HG02943 (cell line): ENCODE results near the gene RUSF1.

Experiments
- ATAC-seq: cut with Tn5 transposase; IDR thresholded peaks from one replicate; pipeline ENCODE4 v1.9.1; 2021; ENCODE audit warnings: mild to moderate bottlenecking, low read depth, moderate library complexity; ENCODE audit not compliant: unreplicated experiment

The RUSF1 gene

GRCh38 chr16:31473264-31473984 is 34.8 kb downstream of the RUSF1 start:
- no peak for ATAC-seq

- no peak for ATAC-seq
Observed at GRCh38 chr16:31472709-31473203, 35.4 kb downstream of the RUSF1 start.

GRCh38 chr16:31471875-31472708 is 36.1 kb downstream of the RUSF1 start, which contains the start of gene TGFB1I1:
TSS of gene TGFB1I1 (plus strand) at chr16:31472152. CDS start at chr16:31472189, 37 bp downstream.
- no peak for ATAC-seq

DNA sequence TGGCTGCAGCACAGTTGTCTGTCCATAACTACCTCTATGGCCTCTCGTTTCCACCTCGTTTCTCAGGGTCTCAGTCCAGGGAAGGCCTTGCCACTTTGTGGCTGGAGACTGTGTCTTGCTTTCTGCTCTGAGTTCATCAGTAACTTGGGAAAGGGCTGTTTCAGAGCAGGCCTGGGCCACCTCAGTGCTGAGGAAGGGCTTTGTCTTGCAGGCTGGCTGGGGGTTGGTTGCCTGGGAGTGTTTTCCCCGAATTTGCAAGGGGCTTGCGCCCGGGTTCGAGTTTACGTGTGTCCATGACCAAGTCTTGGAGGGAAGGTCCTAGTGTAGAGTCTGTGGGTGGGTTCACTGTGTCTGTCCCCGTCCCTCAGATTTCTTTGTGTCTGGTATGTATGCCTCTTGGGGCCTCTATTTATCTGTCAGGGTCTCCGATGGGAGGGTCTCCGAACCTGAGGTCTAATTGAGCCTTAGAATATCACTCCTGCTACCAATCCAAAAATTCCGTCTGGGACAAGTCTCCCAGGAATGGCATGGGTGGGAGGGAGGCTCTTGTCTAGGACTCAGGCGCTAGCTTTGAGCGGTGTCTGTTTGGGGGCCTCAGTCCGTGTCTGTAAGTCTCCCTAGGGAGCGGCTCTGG is 36.8 kb downstream of the RUSF1 start:
- ATAC-seq = no peak

- ATAC-seq = no peak
Observed at GRCh38 chr16:31470615-31471014, 37.6 kb downstream of the RUSF1 start.

GRCh38 chr16:31467858-31468257 is 40.3 kb downstream of the RUSF1 start:
- ATAC-seq = no peak

GRCh38 chr16:31467151-31467773 is 40.9 kb downstream of the RUSF1 start:
- no peak for ATAC-seq

GRCh38 chr16:31466381-31466841 is 41.8 kb downstream of the RUSF1 start:
- ATAC-seq = no peak

- ATAC-seq = no peak
Observed at GRCh38 chr16:31465788-31466370, 42.3 kb downstream of the RUSF1 start.

GRCh38 chr16:31464781-31465260 is 43.4 kb downstream of the RUSF1 start:
- no peak for ATAC-seq

DNA sequence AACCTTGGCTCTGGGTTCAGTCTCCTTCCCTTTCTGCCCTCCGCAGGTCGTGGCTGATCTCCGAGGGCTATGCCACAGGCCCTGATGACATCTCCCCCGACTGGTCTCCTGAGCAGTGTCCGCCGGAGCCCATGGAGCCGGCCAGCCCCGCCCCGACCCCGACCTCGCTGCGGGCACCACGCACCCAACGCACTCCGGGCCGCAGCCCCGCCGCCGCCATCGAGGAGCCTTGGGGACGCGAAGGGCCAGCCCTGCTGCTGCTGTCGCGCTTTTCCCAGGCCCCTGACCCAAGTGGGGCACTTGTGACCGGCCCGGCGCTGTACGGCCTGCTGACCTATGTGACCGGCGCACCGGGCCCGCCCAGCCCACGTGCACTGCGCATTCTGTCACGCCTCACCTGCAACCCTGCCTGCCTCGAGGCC is 43.8 kb downstream of the RUSF1 start:
- ATAC-seq = no peak

DNA sequence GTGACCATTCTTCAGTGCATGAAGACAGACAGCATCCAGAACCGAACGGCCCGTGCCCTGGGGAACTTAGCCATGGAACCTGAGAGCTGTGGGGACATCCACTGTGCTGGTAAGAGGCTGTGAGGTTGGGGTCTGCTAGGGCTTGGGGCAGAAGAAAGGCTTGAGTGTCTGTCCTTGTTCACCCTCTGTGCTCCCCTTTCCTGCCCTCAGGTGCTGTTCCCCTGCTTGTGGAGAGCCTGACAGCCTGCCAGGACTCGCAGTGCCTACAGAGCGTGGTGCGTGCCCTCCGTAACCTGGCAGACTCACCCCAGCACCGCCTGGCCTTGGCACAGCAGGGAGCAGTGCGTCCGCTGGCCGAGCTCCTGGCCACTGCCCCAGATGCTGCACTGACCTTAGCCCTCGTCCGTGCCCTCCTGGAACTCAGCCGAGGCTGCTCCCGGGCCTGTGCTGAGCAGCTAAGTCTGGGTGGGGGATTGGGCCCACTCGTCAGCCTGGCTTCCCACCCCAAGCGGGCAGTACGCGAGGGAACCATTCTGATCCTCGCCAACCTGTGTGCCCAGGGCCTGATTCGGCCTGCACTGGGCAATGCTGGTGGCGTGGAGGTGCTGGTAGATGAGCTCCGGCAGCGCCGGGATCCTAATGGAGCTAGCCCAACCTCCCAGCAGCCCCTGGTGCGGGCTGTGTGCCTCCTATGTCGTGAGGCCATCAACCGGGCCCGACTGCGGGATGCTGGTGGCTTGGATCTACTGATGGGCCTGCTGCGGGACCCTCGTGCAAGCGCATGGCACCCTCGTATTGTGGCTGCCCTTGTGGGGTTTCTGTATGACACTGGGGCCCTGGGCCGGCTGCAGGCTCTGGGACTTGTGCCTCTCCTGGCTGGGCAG is 46.0 kb downstream of the RUSF1 start:
- no peak for ATAC-seq

DNA sequence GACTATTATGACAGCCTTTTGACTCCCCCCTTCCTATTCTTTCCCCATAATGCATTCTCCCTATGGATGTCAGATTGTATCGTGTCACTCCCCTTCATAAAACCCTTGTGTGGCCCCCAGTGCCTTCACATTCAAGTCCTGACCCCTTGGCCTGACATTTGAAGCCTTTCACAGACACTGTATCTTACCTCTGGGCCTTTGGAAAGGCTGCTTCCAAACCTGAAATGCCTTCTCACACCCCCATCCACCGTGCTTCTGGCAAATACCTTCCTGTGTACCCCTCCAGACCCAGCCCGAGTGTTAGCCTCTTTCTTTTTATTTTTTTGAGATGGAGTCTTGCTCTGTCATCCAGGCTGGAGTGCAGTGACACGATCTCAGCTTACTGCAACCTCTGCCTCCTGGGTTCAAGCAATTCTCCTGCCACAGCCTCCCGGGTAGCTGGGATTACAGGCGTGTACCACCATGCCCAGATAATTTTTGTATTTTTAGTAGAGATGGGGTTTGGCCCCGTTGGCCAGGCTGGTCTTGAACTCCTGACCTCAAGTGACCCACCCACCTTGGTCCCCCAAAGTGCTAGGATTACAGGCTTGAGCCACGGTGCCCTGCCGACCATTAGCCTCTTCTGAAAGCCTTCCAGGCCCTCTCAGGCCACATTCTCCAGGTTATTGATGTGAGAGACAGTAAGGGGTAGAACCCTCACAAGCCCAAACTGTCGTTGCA is 46.8 kb downstream of the RUSF1 start:
- no peak for ATAC-seq

GRCh38 chr16:31460582-31461002 is 47.6 kb downstream of the RUSF1 start:
- no peak for ATAC-seq

- peak; percentile 73 for ATAC-seq
Observed at GRCh38 chr16:31459687-31460581, 48.3 kb downstream of the RUSF1 start.

DNA sequence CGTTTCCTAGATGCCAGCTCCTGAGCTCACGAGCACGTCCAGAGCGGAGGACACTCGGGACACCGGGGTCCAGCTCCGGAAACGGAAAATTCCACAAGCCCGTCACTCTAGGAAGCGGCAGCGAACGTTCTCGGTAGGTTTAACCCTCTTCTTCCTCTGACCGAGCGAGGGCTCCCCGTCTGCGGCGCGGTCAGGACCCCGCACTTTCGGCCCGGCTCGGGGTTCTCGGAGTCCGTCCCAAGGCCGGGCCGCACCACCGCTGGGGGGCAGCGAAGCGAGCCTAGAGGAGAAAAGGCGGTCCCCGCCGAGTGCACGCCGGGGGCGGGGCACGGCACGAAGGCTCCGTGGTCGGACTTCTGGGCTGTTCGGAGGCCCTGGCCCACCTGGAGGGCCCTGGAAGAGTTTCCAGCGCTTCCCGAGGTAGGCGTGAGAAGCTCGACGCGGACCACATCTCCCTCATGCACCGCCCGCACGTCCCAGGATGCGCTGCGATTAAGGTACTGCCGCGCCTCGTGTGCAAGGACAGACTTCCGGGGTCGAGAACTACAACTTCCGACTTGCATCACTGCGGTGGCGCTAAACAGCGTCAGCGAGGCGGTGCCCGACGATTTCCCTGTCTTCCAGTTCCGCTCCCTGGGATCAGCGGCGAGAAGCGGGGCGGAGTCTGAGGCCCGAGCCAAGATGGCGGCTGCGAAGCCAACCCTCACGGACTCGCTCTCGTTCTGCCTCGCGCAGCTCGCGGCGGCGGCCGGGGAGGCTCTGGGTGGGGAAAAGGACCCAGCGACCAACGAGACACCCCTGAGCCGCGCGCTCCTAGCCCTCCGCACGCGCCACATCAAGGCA is 49.1 kb downstream of the RUSF1 start, which contains the start of gene ARMC5:
TSS of gene ARMC5 (plus strand) at position 658 of the 843 bp plus-strand sequence. CDS start at position 682, 24 bp downstream.
- peak; percentile 73 for ATAC-seq
